Gastrocnemius medialis (tissue), 4 donors: ENCODE measurements around the gene GPR180. TPM values are rescaled to one million over a fixed set of nuclear protein-coding genes. Genes with fewer than 3 reads are reported as not detected.

Experiments used
- ATAC-seq, 2 donors: fragments of 150-250 bp; one replicate each; pipeline ENCODE4 v1.9.1; 2016
- DNase-seq, 2 donors: peaks; one replicate each; pipeline ENCODE4 v3.0.0-alpha.2; 2019
- H3K27ac ChIP-seq, 4 donors: fragments of 200-600 bp; sonication (generic); 1 replicate in 1 of 4; 2 replicates in 3 of 4; pipeline ENCODE4 v1.5.1; 2016 to 2018; ENCODE audit warnings: mild to moderate bottlenecking in 2 of 4, moderate library complexity in 1 of 4
- H3K27me3 ChIP-seq, 3 donors: fragments of 200-600 bp; sonication (generic) in 2 of 3; 1 replicate in 1 of 3; 2 replicates in 2 of 3; pipeline versions ENCODE4 v1.5.1 to v1.6.0; 2016 to 2019; ENCODE audit warnings: mild to moderate bottlenecking in 1 of 3, moderate library complexity in 1 of 3
- H3K36me3 ChIP-seq, 2 donors: fragments of 200-600 bp; sonication (generic) in 1 of 2; one replicate each; pipeline ENCODE4 v1.5.1; 2017 to 2018
- H3K4me1 ChIP-seq, 2 donors: fragments of 200-600 bp; sonication (generic) in 1 of 2; one replicate each; pipeline ENCODE4 v1.5.1; 2016 to 2017; ENCODE audit warnings: mild to moderate bottlenecking in 2 of 2
- H3K4me3 ChIP-seq, 4 donors: fragments of 200-600 bp; sonication (generic) in 3 of 4; 1 replicate in 1 of 4; 2 replicates in 3 of 4; pipeline ENCODE4 v1.5.1; 2016 to 2019; ENCODE audit warnings: mild to moderate bottlenecking in 2 of 4
- H3K9me3 ChIP-seq, 3 donors: fragments of 200-600 bp; sonication (generic) in 2 of 3; 1 replicate in 1 of 3; 2 replicates in 2 of 3; pipeline ENCODE4 v1.5.1; 2016 to 2019
- POLR2A ChIP-seq, 2 donors: fragments of 450-650 bp; IDR thresholded peaks; one replicate each; pipeline ENCODE4 v1.6.1; 2017; ENCODE audit warnings: antibody characterized with exemption in 2 of 2, mild to moderate bottlenecking in 2 of 2, moderate library complexity in 2 of 2
- in situ Hi-C, 4 donors: fragments of 200-750 bp; cut with MboI; loops; one replicate each; pipeline versions ENCODE4 v1.15.0 to v1.8.0; 2017; ENCODE audit warnings: low sequenced_read_pairs in 4 of 4
- intact Hi-C: fragments of 100-400 bp; cut with DNase I; formaldehyde crosslinking; loops from one replicate; pipeline ENCODE4 v1.15.1; 2023; ENCODE audit warnings: low total_unique reads
- total RNA-seq, 4 donors: library from RNA; depleted of rRNA; stranded (reverse); fragments of >200 nt; gene quantifications; one replicate each; pipeline versions ENCODE4 v1.1.0 to v1.2.3, GENCODE V29; 2016
- TF ChIP-seq, protein P1 (sequence below), 5 experiments: fragments of 450-650 bp in 3 of 5; fragments of 200-600 bp in 2 of 5; sonication (generic) in 2 of 5; IDR thresholded peaks in 4 of 5; conservative IDR thresholded peaks in 1 of 5; 1 replicate in 4 of 5; 2 replicates in 1 of 5; pipeline ENCODE4 v1.5.1; 2016 to 2019; ENCODE audit warnings: antibody characterized with exemption in 5 of 5, mild to moderate bottlenecking in 3 of 5, moderate library complexity in 3 of 5

The GPR180 gene
- total RNA-seq, 4 donors from 2014 or later = 3.2 to 4.8 (median 4.1) TPM

GRCh38 chr13:94657167-94657566, 55.5 kb downstream of the GPR180 start:
- ATAC-seq = no peak
- in situ Hi-C loops = loop anchor here in 2 of 4 donors (25.0 kb wide), 2 partner anchors 480 to 755 kb away; no protein-coding TSS in a partner anchor

DNA sequence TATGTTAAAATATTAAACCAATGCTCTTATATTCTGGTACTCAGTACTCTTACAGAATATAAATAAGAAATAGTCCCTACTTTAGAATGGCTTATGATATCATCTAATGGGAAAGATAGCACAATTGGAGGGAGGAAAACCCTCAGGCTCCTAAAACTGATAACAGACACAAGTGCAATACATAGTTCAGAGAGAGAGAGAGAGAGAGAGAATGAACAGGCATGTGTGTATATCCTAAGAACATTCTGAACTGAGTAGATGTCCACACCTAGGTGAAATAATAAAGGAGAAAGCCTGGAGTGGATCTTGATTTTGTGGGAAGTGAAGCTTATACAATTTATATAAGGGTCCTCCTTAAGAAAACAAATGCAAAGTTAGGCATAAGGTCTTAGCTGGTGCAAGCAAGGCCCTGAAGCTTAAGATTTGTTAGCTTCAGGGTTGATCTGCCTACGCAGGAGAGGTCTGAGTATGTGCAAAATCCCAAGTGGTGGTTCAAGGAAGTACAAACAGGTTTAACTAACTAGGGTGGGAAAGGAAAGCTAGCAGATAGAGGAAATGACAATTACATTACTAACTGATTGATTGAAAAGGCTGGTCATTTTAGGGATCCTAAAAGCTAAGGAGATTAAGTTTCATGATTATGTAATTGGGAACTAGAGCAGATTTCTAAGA, 57.4 kb downstream of the GPR180 start:
- H3K36me3 ChIP-seq = no peaks in the 10 kb centered on the region
- H3K4me1 ChIP-seq = no peaks in the 10 kb centered on the region
- DNase-seq (no peak), ATAC-seq (no peak)
- no peak overlapping the region for H3K27ac ChIP-seq
- TF ChIP-seq, protein P1, sequence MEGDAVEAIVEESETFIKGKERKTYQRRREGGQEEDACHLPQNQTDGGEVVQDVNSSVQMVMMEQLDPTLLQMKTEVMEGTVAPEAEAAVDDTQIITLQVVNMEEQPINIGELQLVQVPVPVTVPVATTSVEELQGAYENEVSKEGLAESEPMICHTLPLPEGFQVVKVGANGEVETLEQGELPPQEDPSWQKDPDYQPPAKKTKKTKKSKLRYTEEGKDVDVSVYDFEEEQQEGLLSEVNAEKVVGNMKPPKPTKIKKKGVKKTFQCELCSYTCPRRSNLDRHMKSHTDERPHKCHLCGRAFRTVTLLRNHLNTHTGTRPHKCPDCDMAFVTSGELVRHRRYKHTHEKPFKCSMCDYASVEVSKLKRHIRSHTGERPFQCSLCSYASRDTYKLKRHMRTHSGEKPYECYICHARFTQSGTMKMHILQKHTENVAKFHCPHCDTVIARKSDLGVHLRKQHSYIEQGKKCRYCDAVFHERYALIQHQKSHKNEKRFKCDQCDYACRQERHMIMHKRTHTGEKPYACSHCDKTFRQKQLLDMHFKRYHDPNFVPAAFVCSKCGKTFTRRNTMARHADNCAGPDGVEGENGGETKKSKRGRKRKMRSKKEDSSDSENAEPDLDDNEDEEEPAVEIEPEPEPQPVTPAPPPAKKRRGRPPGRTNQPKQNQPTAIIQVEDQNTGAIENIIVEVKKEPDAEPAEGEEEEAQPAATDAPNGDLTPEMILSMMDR (IDR thresholded peaks at IDR 0.05 in 4 of 5, conservative IDR thresholded peaks at IDR 0.05 in 1 of 5) = no peak
- no peak for TF ChIP-seq POLR2A (IDR thresholded peaks at IDR 0.05)
- in situ Hi-C loops (loop anchor here in 2 of 4 donors (25.0 kb wide), 2 partner anchors 478 to 753 kb away; no protein-coding TSS in a partner anchor), intact Hi-C loops (no loop called here)
- H3K4me3 ChIP-seq = no peak overlapping the region
- H3K27me3 ChIP-seq = peaks cover 3 to 18% (median 8%) of the 10 kb centered on the region in 3 donors
- no peaks in the 10 kb centered on the region for H3K9me3 ChIP-seq

More at GRCh38 chr13:94657167-94657566, 55.5 kb downstream of the GPR180 start:
- intact Hi-C loops = no loop called here
- H3K4me1 ChIP-seq = no peaks in the 10 kb centered on the region
- no peak overlapping the region for H3K27ac ChIP-seq
- no peaks in the 10 kb centered on the region for H3K36me3 ChIP-seq
- peaks cover 0 to 9% (median 5%) of the 10 kb centered on the region in 3 donors for H3K27me3 ChIP-seq
- H3K4me3 ChIP-seq = no peak overlapping the region
- no peaks in the 10 kb centered on the region for H3K9me3 ChIP-seq
- DNase-seq = no peak
- TF ChIP-seq, protein P1 (IDR thresholded peaks at IDR 0.05 in 4 of 5, conservative IDR thresholded peaks at IDR 0.05 in 1 of 5) = no peak
- no peak for TF ChIP-seq POLR2A (IDR thresholded peaks at IDR 0.05)

- H3K27ac ChIP-seq = no peak overlapping the region
- peaks cover 3 to 23% (median 8%) of the 10 kb centered on the region in 3 donors for H3K27me3 ChIP-seq
- TF ChIP-seq, protein P1 (IDR thresholded peaks at IDR 0.05 in 4 of 5, conservative IDR thresholded peaks at IDR 0.05 in 1 of 5) = no peak
- no peak for TF ChIP-seq POLR2A (IDR thresholded peaks at IDR 0.05)
- DNase-seq = no peak
- no peak for ATAC-seq
- no peaks in the 10 kb centered on the region for H3K4me1 ChIP-seq
- no peaks in the 10 kb centered on the region for H3K36me3 ChIP-seq
- intact Hi-C loops (no loop called here), in situ Hi-C loops (loop anchor here in 2 of 4 donors (25.0 kb wide), 2 partner anchors 478 to 753 kb away; no protein-coding TSS in a partner anchor)
- H3K4me3 ChIP-seq = no peak overlapping the region
- no peaks in the 10 kb centered on the region for H3K9me3 ChIP-seq
Measured at GRCh38 chr13:94659598-94659946, 57.9 kb downstream of the GPR180 start.

DNA sequence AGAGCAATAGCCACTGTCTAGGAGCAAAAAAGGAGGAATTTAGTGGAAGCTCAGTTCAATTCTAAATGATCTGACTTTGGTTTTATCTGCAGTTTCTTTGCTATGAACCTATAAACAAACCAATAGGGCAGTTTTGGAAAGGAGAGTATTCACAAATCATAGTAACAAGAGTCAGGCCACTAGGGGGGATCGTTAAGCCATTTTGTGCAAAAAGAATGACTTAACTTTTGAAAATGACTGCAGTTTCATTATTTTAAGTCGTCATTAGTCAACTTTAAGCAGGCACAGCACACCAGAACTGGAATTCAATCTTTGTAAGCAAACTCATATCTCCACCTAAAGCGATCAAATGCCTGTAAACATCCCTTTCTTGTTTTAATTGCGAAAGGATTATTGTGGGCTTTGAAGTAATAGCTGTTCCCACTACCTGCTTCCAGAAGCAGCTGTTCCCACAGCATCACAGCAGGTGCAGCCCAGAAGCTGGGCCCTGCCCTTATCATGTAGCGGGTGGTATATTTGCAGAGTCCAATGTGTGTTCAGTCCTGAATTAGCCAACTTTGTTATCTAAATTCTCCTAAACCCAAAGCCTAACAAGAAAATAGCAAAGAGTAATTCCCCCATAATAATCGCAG, 59.2 kb downstream of the GPR180 start:
- intact Hi-C loops = no loop called here
- Histone ChIP-seq H3K4me3 (no peak overlapping the region), H3K27me3 (peaks cover 3 to 33% (median 8%) of the 10 kb centered on the region in 3 donors), H3K36me3 (no peaks in the 10 kb centered on the region), H3K4me1 (no peaks in the 10 kb centered on the region), H3K9me3 (no peaks in the 10 kb centered on the region), H3K27ac (no peak overlapping the region)
- ATAC-seq = no peak
- in situ Hi-C loops = loop anchor here in 2 of 4 donors (25.0 kb wide), 2 partner anchors 476 to 751 kb away; no protein-coding TSS in a partner anchor
- no peak for TF ChIP-seq POLR2A (IDR thresholded peaks at IDR 0.05)
- TF ChIP-seq, protein P1 (IDR thresholded peaks at IDR 0.05 in 4 of 5, conservative IDR thresholded peaks at IDR 0.05 in 1 of 5) = no peak
- no peak for DNase-seq
